ENCODE results near the gene ELMO1.

ELMO1 gene

GRCh38 chr7:37109016-37109683, 339.5 kb downstream of the ELMO1 start:
- Histone ChIP-seq H3K27ac (ENCODE audit: low read length) (no peak overlapping the region), H3K27me3 (ENCODE audit: control insufficient read depth, insufficient read depth, low read length) (no peaks in the 10 kb centered on the region), H3K9me3 (ENCODE audit: control insufficient read depth, insufficient read depth, low read length) (no peaks in the 10 kb centered on the region), H3K4me3 (ENCODE audit: low read length) (no peak overlapping the region), H3K36me3 (ENCODE audit: control insufficient read depth, insufficient read depth, low read length) (no peaks in the 10 kb centered on the region), H3K4me1 (ENCODE audit: control insufficient read depth, insufficient read depth, low read length) (0 out of 2 replicates have a peak, but pooled peaks cover 1% of the 10 kb centered on the region)
- no peak for DNase-seq (ENCODE audit: low read depth, low spot score)
- WGBS (ENCODE audit: insufficient coverage, insufficient read length): no CpG with 5 or more reads among the region's 11 CpGs

GRCh38 chr7:37108615-37109014, 340.0 kb downstream of the ELMO1 start:
- WGBS (ENCODE audit: insufficient coverage, insufficient read length): no CpG with 5 or more reads among the region's 1 CpG
- DNase-seq (ENCODE audit: low read depth, low spot score): no peak
- H3K9me3 ChIP-seq (ENCODE audit: control insufficient read depth, insufficient read depth, low read length): no peaks in the 10 kb centered on the region

DNA sequence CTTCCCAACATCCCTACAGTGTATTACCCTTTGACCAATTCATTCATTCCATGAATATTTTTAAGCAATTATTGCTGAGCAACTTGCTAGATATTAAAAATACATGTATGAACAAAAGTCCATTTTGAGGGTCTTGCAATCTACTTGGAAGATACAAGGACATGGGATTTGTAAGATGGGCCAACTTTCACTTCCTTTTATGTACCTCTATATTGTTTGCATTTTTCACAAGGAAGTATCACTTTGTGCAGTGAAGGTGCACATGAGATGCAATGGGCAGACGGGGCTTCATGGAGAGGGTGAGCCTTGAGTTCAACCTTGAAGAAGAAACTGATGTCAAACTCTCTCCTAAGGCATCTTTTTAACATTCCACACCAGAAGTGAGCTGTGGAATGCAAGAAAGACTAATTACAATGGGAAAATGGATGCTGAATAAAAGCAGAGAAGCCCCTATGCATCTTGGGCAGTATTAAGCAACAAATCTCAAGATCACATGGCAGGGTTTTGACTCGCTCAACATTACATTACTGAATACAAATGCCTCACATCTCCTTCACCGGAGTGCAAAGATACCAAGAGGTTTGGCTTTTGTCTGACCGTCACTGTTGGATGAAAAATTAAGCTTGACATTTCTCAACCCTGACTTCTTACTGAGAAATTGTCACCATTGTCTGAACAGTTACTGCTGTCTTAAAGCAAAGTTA, 341.5 kb downstream of the ELMO1 start:
- no CpG with 5 or more reads among the region's 4 CpGs for WGBS (ENCODE audit: insufficient coverage, insufficient read length)

More at GRCh38 chr7:37108615-37109014, 340.0 kb downstream of the ELMO1 start:
- no peaks in the 10 kb centered on the region for H3K27me3 ChIP-seq (ENCODE audit: control insufficient read depth, insufficient read depth, low read length)
- no peaks in the 10 kb centered on the region for H3K36me3 ChIP-seq (ENCODE audit: control insufficient read depth, insufficient read depth, low read length)
- H3K4me1 ChIP-seq (ENCODE audit: control insufficient read depth, insufficient read depth, low read length): 0 out of 2 replicates have a peak, but pooled peaks cover 1% of the 10 kb centered on the region
- no peak overlapping the region for H3K27ac ChIP-seq (ENCODE audit: low read length)
- H3K4me3 ChIP-seq (ENCODE audit: low read length): no peak overlapping the region

DNA sequence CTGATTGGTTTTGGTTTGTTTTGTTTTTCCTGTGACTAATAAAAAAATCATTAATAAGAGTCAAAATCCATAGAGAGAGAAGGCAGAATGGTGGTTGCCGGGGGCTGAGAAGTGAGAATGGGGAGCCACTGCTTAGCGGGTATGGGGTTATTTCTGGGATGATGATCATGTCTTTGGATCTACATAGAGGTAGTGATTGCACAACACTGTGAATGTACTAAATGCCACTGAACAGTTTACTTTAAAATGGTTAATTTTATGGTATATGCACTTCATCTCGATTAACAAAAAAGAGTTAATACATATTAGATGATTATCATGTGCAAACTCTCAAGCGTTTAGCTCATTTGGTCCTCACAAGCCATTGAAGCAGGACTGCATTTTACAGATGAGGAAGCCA, 342.9 kb downstream of the ELMO1 start:
- Histone ChIP-seq H3K4me3 (ENCODE audit: low read length) (no peak overlapping the region), H3K27ac (ENCODE audit: low read length) (no peak overlapping the region), H3K4me1 (ENCODE audit: control insufficient read depth, insufficient read depth, low read length) (0 out of 2 replicates have a peak, but pooled peaks cover 1% of the 10 kb centered on the region), H3K36me3 (ENCODE audit: control insufficient read depth, insufficient read depth, low read length) (no peaks in the 10 kb centered on the region), H3K9me3 (ENCODE audit: control insufficient read depth, insufficient read depth, low read length) (no peaks in the 10 kb centered on the region), H3K27me3 (ENCODE audit: control insufficient read depth, insufficient read depth, low read length) (no peaks in the 10 kb centered on the region)
- DNase-seq (ENCODE audit: low read depth, low spot score): no peak
- no CpG with 5 or more reads among the region's 4 CpGs for WGBS (ENCODE audit: insufficient coverage, insufficient read length)

More for the DNA sequence above, 341.5 kb downstream of the ELMO1 start:
- no peaks in the 10 kb centered on the region for H3K27me3 ChIP-seq (ENCODE audit: control insufficient read depth, insufficient read depth, low read length)
- DNase-seq (ENCODE audit: low read depth, low spot score): no peak
- no peak overlapping the region for H3K4me3 ChIP-seq (ENCODE audit: low read length)
- H3K27ac ChIP-seq (ENCODE audit: low read length): no peak overlapping the region
- H3K4me1 ChIP-seq (ENCODE audit: control insufficient read depth, insufficient read depth, low read length): 0 out of 2 replicates have a peak, but pooled peaks cover 1% of the 10 kb centered on the region
- H3K9me3 ChIP-seq (ENCODE audit: control insufficient read depth, insufficient read depth, low read length): no peaks in the 10 kb centered on the region
- H3K36me3 ChIP-seq (ENCODE audit: control insufficient read depth, insufficient read depth, low read length): no peaks in the 10 kb centered on the region

GRCh38 chr7:37104822-37105518, 343.7 kb downstream of the ELMO1 start:
- Histone ChIP-seq H3K27me3 (ENCODE audit: control insufficient read depth, insufficient read depth, low read length) (no peaks in the 10 kb centered on the region), H3K36me3 (ENCODE audit: control insufficient read depth, insufficient read depth, low read length) (no peaks in the 10 kb centered on the region), H3K27ac (ENCODE audit: low read length) (no peak overlapping the region), H3K4me1 (ENCODE audit: control insufficient read depth, insufficient read depth, low read length) (0 out of 2 replicates have a peak, but pooled peaks cover 1% of the 10 kb centered on the region), H3K4me3 (ENCODE audit: low read length) (no peak overlapping the region), H3K9me3 (ENCODE audit: control insufficient read depth, insufficient read depth, low read length) (no peaks in the 10 kb centered on the region)
- DNase-seq (ENCODE audit: low read depth, low spot score): no peak
- WGBS (ENCODE audit: insufficient coverage, insufficient read length): no CpG with 5 or more reads among the region's 6 CpGs

DNA sequence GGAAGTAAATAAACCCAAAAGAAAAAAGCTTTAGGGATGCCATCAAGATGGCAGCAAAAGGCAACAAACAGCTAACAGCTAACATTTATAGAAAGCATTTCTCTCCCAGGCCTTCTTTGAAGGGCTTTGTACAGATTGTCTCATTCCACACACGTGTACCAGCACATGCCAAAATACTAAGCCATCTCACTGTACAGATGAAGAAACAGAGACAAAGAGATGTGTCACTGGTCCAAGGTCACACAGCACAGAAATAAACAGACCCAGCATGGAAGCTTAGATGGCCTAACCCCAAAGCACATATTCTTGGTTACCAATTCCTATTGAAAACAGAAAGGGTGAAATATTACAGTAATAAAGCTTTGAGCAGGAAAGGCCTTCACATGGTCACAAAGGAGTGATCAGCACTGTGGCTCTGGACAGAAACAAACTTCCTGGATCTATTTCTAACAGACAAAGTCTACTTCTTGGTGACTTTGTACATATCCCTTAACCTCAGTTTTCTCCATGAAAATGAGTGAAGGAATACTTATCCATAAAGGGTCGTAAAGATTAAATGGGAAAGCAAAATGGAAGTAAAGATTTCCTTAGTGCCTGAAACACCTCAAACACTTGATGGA, 346.0 kb downstream of the ELMO1 start:
- Histone ChIP-seq H3K36me3 (ENCODE audit: control insufficient read depth, insufficient read depth, low read length) (no peaks in the 10 kb centered on the region), H3K27ac (ENCODE audit: low read length) (no peak overlapping the region), H3K4me3 (ENCODE audit: low read length) (no peak overlapping the region), H3K27me3 (ENCODE audit: control insufficient read depth, insufficient read depth, low read length) (no peaks in the 10 kb centered on the region), H3K4me1 (ENCODE audit: control insufficient read depth, insufficient read depth, low read length) (0 out of 2 replicates have a peak, but pooled peaks cover 1% of the 10 kb centered on the region), H3K9me3 (ENCODE audit: control insufficient read depth, insufficient read depth, low read length) (no peaks in the 10 kb centered on the region)
- no CpG with 5 or more reads among the region's 2 CpGs for WGBS (ENCODE audit: insufficient coverage, insufficient read length)
- no peak for DNase-seq (ENCODE audit: low read depth, low spot score)

GRCh38 chr7:37100735-37101331, 347.8 kb downstream of the ELMO1 start:
- Histone ChIP-seq H3K9me3 (ENCODE audit: control insufficient read depth, insufficient read depth, low read length) (no peaks in the 10 kb centered on the region), H3K36me3 (ENCODE audit: control insufficient read depth, insufficient read depth, low read length) (no peaks in the 10 kb centered on the region)
- WGBS (ENCODE audit: insufficient coverage, insufficient read length): no CpG with 5 or more reads among the region's 7 CpGs

DNA sequence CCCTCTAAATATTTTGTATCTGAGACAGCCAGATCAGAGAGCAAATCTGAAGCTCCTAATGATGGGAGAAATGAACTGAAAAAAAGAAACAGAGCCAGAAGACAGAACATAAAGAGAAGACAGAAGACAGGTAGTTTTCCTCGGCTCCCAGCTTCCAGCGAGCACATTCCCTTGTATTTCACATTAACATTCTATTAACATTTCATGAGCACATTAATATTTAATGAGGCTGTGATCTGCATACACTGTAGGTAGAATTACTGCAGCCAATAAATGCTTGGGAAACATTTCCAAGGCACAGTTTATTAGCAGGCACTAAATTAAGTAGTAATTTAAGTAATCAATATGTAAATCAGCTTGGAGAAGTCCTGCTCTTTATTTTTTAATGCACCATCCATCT, 349.9 kb downstream of the ELMO1 start:
- Histone ChIP-seq H3K36me3 (ENCODE audit: control insufficient read depth, insufficient read depth, low read length) (no peaks in the 10 kb centered on the region), H3K4me1 (ENCODE audit: control insufficient read depth, insufficient read depth, low read length) (peaks cover 2% of the 10 kb centered on the region; the same call in 1 of the 2 replicates), H3K27ac (ENCODE audit: low read length) (no peak overlapping the region), H3K9me3 (ENCODE audit: control insufficient read depth, insufficient read depth, low read length) (no peaks in the 10 kb centered on the region), H3K4me3 (ENCODE audit: low read length) (no peak overlapping the region), H3K27me3 (ENCODE audit: control insufficient read depth, insufficient read depth, low read length) (no peaks in the 10 kb centered on the region)
- no peak for DNase-seq (ENCODE audit: low read depth, low spot score)
- WGBS (ENCODE audit: insufficient coverage, insufficient read length): no CpG with 5 or more reads among the region's 2 CpGs

More at GRCh38 chr7:37100735-37101331, 347.8 kb downstream of the ELMO1 start:
- no peak overlapping the region for H3K4me3 ChIP-seq (ENCODE audit: low read length)
- DNase-seq (ENCODE audit: low read depth, low spot score): no peak
- H3K27me3 ChIP-seq (ENCODE audit: control insufficient read depth, insufficient read depth, low read length): no peaks in the 10 kb centered on the region
- no peaks in the 10 kb centered on the region for H3K4me1 ChIP-seq (ENCODE audit: control insufficient read depth, insufficient read depth, low read length)
- no peak overlapping the region for H3K27ac ChIP-seq (ENCODE audit: low read length)

- Histone ChIP-seq H3K27me3 (ENCODE audit: control insufficient read depth, insufficient read depth, low read length) (no peaks in the 10 kb centered on the region), H3K36me3 (ENCODE audit: control insufficient read depth, insufficient read depth, low read length) (no peaks in the 10 kb centered on the region)
- WGBS (ENCODE audit: insufficient coverage, insufficient read length): no CpG with 5 or more reads among the region's 1 CpG
Observed at GRCh38 chr7:37097983-37098382, 350.7 kb downstream of the ELMO1 start.

DNA sequence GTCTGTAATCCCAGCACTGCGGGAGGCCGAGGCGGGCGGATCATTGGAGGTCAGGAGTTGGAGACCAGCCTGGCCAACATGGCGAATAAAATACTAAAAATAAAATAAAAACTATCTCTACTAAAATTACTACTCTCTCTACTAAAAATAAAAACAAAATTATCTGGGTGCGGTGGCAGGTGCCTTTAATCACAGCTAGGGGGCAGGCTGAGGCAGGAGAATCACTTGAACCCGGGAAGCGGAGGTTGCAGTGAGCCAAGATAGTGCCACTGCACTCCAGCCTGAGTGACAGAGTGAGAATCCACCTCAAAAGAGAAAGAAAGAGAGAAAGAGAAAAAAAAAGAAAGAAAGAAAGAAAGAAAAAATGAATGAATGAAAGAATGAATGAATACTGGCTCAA, 351.4 kb downstream of the ELMO1 start:
- H3K4me3 ChIP-seq (ENCODE audit: low read length): no peak overlapping the region
- no peaks in the 10 kb centered on the region for H3K36me3 ChIP-seq (ENCODE audit: control insufficient read depth, insufficient read depth, low read length)
- 100% methylated on average over 1 of the region's 8 CpGs for WGBS (ENCODE audit: insufficient coverage, insufficient read length)

More at GRCh38 chr7:37097983-37098382, 350.7 kb downstream of the ELMO1 start:
- Histone ChIP-seq H3K27ac (ENCODE audit: low read length) (no peak overlapping the region), H3K4me3 (ENCODE audit: low read length) (no peak overlapping the region), H3K4me1 (ENCODE audit: control insufficient read depth, insufficient read depth, low read length) (peaks cover 2% of the 10 kb centered on the region; the same call in 1 of the 2 replicates), H3K9me3 (ENCODE audit: control insufficient read depth, insufficient read depth, low read length) (no peaks in the 10 kb centered on the region)
- no peak for DNase-seq (ENCODE audit: low read depth, low spot score)

More for the DNA sequence above, 351.4 kb downstream of the ELMO1 start:
- no peak for DNase-seq (ENCODE audit: low read depth, low spot score)
- Histone ChIP-seq H3K27me3 (ENCODE audit: control insufficient read depth, insufficient read depth, low read length) (no peaks in the 10 kb centered on the region), H3K9me3 (ENCODE audit: control insufficient read depth, insufficient read depth, low read length) (no peaks in the 10 kb centered on the region), H3K27ac (ENCODE audit: low read length) (no peak overlapping the region), H3K4me1 (ENCODE audit: control insufficient read depth, insufficient read depth, low read length) (peaks cover 2% of the 10 kb centered on the region; the same call in 1 of the 2 replicates)

Measured in iPS DF 6.9 (cell line).